ENCODE measurements around the gene SPANXC. TPM values are rescaled to one million over a fixed set of nuclear protein-coding genes. Genes with fewer than 3 reads are reported as not detected.

The SPANXC gene
- polyA plus RNA-seq, 1 donor from 2014 or later, result not detected

DNA sequence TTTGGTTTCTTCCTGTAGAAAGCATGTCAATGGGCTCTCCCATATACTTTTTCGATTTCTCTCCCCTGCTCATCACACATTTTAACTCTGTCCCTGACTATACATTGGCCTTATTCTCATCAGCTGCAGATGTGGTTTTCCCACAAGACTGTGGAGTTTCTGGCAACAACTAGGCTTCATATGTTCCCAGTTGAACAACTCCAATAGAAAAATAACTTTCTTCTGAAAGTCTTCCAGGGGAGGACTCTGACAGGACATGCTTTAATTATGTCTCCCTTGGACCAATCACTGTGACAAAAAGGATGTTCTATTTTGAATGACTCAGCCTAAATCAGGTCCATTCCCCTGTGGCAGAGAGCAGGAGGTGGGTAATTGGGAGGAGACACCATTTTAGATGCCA is 28.1 kb downstream of the SPANXC start:
- TF ChIP-seq, protein P1, sequence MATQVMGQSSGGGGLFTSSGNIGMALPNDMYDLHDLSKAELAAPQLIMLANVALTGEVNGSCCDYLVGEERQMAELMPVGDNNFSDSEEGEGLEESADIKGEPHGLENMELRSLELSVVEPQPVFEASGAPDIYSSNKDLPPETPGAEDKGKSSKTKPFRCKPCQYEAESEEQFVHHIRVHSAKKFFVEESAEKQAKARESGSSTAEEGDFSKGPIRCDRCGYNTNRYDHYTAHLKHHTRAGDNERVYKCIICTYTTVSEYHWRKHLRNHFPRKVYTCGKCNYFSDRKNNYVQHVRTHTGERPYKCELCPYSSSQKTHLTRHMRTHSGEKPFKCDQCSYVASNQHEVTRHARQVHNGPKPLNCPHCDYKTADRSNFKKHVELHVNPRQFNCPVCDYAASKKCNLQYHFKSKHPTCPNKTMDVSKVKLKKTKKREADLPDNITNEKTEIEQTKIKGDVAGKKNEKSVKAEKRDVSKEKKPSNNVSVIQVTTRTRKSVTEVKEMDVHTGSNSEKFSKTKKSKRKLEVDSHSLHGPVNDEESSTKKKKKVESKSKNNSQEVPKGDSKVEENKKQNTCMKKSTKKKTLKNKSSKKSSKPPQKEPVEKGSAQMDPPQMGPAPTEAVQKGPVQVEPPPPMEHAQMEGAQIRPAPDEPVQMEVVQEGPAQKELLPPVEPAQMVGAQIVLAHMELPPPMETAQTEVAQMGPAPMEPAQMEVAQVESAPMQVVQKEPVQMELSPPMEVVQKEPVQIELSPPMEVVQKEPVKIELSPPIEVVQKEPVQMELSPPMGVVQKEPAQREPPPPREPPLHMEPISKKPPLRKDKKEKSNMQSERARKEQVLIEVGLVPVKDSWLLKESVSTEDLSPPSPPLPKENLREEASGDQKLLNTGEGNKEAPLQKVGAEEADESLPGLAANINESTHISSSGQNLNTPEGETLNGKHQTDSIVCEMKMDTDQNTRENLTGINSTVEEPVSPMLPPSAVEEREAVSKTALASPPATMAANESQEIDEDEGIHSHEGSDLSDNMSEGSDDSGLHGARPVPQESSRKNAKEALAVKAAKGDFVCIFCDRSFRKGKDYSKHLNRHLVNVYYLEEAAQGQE (IDR thresholded peaks at IDR 0.05; ENCODE audit: borderline replicate concordance), result no peak
- TF ChIP-seq MXI1 (conservative IDR thresholded peaks at IDR 0.05; ENCODE audit: poor library complexity, severe bottlenecking) (no peak), RAD21 (conservative IDR thresholded peaks at IDR 0.05) (no peak), EP300 (conservative IDR thresholded peaks at IDR 0.05; ENCODE audit: poor library complexity, severe bottlenecking) (no peak), SMC3 (conservative IDR thresholded peaks at IDR 0.05; ENCODE audit: poor library complexity) (no peak), TAF1 (IDR thresholded peaks at IDR 0.05; ENCODE audit: low read depth) (no peak), POLR2AphosphoS5 (IDR thresholded peaks at IDR 0.05) (no peak), EZH2 (IDR thresholded peaks at IDR 0.05; ENCODE audit: borderline replicate concordance, insufficient read depth, low read length, poor library complexity, severe bottlenecking) (no peak)
- TF ChIP-seq, protein P2, sequence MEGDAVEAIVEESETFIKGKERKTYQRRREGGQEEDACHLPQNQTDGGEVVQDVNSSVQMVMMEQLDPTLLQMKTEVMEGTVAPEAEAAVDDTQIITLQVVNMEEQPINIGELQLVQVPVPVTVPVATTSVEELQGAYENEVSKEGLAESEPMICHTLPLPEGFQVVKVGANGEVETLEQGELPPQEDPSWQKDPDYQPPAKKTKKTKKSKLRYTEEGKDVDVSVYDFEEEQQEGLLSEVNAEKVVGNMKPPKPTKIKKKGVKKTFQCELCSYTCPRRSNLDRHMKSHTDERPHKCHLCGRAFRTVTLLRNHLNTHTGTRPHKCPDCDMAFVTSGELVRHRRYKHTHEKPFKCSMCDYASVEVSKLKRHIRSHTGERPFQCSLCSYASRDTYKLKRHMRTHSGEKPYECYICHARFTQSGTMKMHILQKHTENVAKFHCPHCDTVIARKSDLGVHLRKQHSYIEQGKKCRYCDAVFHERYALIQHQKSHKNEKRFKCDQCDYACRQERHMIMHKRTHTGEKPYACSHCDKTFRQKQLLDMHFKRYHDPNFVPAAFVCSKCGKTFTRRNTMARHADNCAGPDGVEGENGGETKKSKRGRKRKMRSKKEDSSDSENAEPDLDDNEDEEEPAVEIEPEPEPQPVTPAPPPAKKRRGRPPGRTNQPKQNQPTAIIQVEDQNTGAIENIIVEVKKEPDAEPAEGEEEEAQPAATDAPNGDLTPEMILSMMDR (IDR thresholded peaks at IDR 0.05; ENCODE audit: poor library complexity, severe bottlenecking), result no peak
- Histone ChIP-seq H3K9me3 (ENCODE audit: low read length) (no peaks in the 10 kb centered on the region), H3K4me2 (ENCODE audit: low read length) (no peak overlapping the region), H3K27ac (ENCODE audit: low read length) (no peak overlapping the region), H3K9ac (ENCODE audit: low read length) (no peak overlapping the region), H3F3A (ENCODE audit: insufficient read depth, low read length, poor library complexity, severe bottlenecking) (no peaks in the 10 kb centered on the region), H3K27me3 (ENCODE audit: insufficient read depth, low read depth, low read length) (no peaks in the 10 kb centered on the region), H2AFZ (ENCODE audit: low read depth, low read length) (no peak overlapping the region), H3K9me2 (ENCODE audit: insufficient read depth, low read length) (no peaks in the 10 kb centered on the region), H3K36me3 (ENCODE audit: insufficient read depth, low read length) (no peaks in the 10 kb centered on the region), H3K4me3 (ENCODE audit: low read length) (no peak overlapping the region), H3K79me2 (replicated peaks; ENCODE audit: insufficient read depth, low read length) (no peaks in the 10 kb centered on the region), H4K20me1 (ENCODE audit: insufficient read depth) (no peaks in the 10 kb centered on the region)

DNA sequence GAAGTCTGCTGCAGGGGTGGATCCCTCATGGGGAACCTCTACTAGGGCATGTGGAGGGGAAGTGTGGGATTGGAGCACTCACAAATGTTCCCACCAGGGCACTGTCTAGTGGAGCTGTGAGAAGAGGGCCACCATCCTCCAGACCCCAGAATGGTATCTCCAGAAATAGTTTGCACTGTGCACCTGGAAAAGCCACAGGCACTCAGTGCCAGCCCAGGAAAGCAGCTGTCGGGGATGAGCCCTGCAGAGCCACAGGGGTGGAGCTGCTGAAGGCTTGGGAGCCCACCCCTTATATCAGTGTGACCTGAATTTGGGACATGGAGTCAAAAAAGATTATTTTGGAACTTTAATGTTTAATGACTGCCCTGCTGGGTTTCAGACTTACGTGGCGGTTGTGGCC is 40.4 kb downstream of the SPANXC start:
- Histone ChIP-seq H3K4me2 (ENCODE audit: low read length) (no peak overlapping the region), H3K9ac (ENCODE audit: low read length) (no peak overlapping the region), H2AFZ (ENCODE audit: low read depth, low read length) (no peak overlapping the region), H3K9me3 (ENCODE audit: low read length) (no peaks in the 10 kb centered on the region), H3K36me3 (ENCODE audit: insufficient read depth, low read length) (no peaks in the 10 kb centered on the region), H4K20me1 (ENCODE audit: insufficient read depth) (no peaks in the 10 kb centered on the region), H3K27me3 (ENCODE audit: insufficient read depth, low read depth, low read length) (no peaks in the 10 kb centered on the region), H3K4me3 (ENCODE audit: low read length) (no peak overlapping the region), H3K9me2 (ENCODE audit: insufficient read depth, low read length) (no peaks in the 10 kb centered on the region), H3K79me2 (replicated peaks; ENCODE audit: insufficient read depth, low read length) (no peaks in the 10 kb centered on the region), H3K27ac (ENCODE audit: low read length) (no peak overlapping the region), H3F3A (ENCODE audit: insufficient read depth, low read length, poor library complexity, severe bottlenecking) (no peaks in the 10 kb centered on the region)
- TF ChIP-seq MXI1 (conservative IDR thresholded peaks at IDR 0.05; ENCODE audit: poor library complexity, severe bottlenecking), result no peak
- TF ChIP-seq EP300 (conservative IDR thresholded peaks at IDR 0.05; ENCODE audit: poor library complexity, severe bottlenecking), result no peak
- TF ChIP-seq, protein P1 (IDR thresholded peaks at IDR 0.05; ENCODE audit: borderline replicate concordance), result no peak
- no peak for TF ChIP-seq SMC3 (conservative IDR thresholded peaks at IDR 0.05; ENCODE audit: poor library complexity)
- no peak for TF ChIP-seq EZH2 (IDR thresholded peaks at IDR 0.05; ENCODE audit: borderline replicate concordance, insufficient read depth, low read length, poor library complexity, severe bottlenecking)
- TF ChIP-seq, protein P2 (IDR thresholded peaks at IDR 0.05; ENCODE audit: poor library complexity, severe bottlenecking), result no peak
- TF ChIP-seq TAF1 (IDR thresholded peaks at IDR 0.05; ENCODE audit: low read depth), result no peak
- no peak for TF ChIP-seq RAD21 (conservative IDR thresholded peaks at IDR 0.05)
- TF ChIP-seq POLR2AphosphoS5 (IDR thresholded peaks at IDR 0.05), result no peak
